ENCODE data around the gene IRX2. TPM values are rescaled to one million over a fixed set of nuclear protein-coding genes. Genes with fewer than 3 reads are reported as not detected.

IRX2 gene
- polyA plus RNA-seq, 2 donors, result 2.1 to 3.0 TPM

DNA sequence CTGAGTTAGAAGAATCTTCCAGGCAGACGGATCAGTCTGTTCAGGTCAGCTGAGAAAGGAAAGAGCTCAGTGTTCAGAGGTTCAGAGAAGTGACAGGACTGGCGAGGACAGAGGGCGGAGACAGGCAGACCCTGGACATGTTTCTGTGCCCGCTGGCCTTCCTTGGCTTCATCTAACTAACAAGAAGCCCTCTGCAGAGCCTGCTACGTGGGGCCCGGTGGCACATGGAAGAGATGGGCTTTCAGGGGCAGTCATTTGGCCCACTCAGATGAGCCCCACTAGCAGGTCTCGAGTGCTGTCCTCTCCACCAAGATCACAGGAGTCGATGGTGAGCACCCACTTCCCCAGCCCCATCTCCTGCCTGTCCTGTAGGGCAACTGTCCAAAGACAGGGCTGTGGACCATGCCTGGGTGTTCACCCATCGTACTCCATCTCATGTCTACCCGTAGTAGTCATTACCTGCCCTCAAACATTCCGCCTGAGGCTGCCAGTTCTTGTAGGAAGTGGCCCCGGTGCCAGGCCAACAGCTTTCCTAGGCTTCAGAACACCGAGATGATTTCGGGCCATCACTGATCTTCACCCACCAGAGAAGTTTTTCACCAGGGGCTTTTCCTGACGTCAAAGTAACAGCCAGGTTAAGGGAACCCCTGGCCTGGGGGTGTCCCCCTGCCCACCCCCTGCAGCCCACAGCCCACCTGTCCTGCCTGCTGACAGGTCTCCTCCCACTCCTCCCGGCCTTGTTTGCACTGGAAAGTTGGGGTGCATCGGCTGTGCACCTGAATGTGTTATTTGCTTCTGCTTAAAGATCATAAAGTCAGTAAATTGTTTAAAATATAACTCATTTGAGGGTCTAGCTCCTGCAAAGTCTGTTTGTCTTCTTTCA is 14.0 kb downstream of the IRX2 start:
- H3K4me1 ChIP-seq (ENCODE audit: control insufficient read depth in 2 of 2, insufficient read depth in 2 of 2, low read length in 1 of 2), result peaks cover 0 to 6% of the 10 kb centered on the region in 2 donors
- peaks cover 0 to 3% of the 10 kb centered on the region in 2 donors for H3K9me3 ChIP-seq (ENCODE audit: control insufficient read depth in 2 of 2, insufficient read depth in 1 of 2, low read depth in 1 of 2, low read length in 1 of 2)
- peaks cover 0 to 4% of the 10 kb centered on the region in 2 donors for H3K27me3 ChIP-seq (ENCODE audit: control insufficient read depth in 1 of 2, insufficient read depth in 2 of 2, low read length in 2 of 2)
- H3K4me3 ChIP-seq (ENCODE audit: low read depth in 1 of 2, low read length in 2 of 2), result no peak overlapping the region
- H3K36me3 ChIP-seq (ENCODE audit: control insufficient read depth in 2 of 2, insufficient read depth in 2 of 2, low read length in 1 of 2), result no peaks in the 10 kb centered on the region
- H3K27ac ChIP-seq (ENCODE audit: low read depth in 2 of 2, low read length in 1 of 2), result no peak overlapping the region
- WGBS, 2 donors, result 72 to 79% methylated on average over 17 of the region's 17 CpGs

DNA sequence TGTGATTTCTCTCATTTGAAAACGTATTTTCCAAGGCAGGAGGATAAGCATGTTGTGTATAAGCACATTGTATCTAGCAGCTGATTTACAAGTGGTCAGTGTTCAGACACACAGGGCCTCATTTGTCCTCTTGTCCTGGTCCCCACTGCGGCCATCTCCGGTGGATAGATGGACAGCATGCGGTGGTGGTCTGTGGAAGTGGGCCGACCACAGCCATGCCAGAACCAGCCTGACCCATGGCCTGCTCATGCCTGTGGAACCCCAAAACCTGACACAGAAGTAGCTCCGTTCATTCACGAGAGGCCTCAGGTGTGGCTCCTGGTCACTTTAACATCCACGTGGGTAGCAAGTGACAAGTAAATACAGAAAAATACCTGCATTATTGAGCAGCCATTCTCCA is 14.6 kb downstream of the IRX2 start:
- H3K36me3 ChIP-seq (ENCODE audit: control insufficient read depth in 2 of 2, insufficient read depth in 2 of 2, low read length in 1 of 2), result no peaks in the 10 kb centered on the region
- no peak overlapping the region for H3K4me3 ChIP-seq (ENCODE audit: low read depth in 1 of 2, low read length in 2 of 2)
- 86 to 92% methylated on average over 8 of the region's 8 CpGs for WGBS, 2 donors
- peaks cover 0 to 4% of the 10 kb centered on the region in 2 donors for H3K27me3 ChIP-seq (ENCODE audit: control insufficient read depth in 1 of 2, insufficient read depth in 2 of 2, low read length in 2 of 2)
- no peak overlapping the region for H3K27ac ChIP-seq (ENCODE audit: low read depth in 2 of 2, low read length in 1 of 2)
- peaks cover 0 to 6% of the 10 kb centered on the region in 2 donors for H3K4me1 ChIP-seq (ENCODE audit: control insufficient read depth in 2 of 2, insufficient read depth in 2 of 2, low read length in 1 of 2)
- peaks cover 0 to 3% of the 10 kb centered on the region in 2 donors for H3K9me3 ChIP-seq (ENCODE audit: control insufficient read depth in 2 of 2, insufficient read depth in 1 of 2, low read depth in 1 of 2, low read length in 1 of 2)

DNA sequence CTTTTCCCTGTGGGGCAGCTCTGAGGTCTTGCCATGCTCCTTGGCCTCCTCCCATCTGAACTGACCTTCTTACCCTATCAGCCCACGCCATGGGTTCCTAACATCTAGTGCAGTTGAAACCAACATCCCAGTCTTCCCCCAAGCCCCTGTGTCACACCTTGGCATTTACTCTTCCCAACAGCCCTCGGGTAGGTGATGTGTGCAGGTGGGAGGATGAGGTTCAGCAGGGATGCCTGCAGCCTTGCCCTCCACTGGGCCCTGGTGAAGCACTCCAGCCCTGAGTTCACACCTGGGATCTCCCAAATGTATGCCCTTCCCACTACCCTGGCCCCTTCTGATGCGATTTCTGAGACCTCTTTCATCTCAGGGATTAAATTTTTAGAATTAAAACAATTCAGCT is 15.5 kb downstream of the IRX2 start:
- Histone ChIP-seq H3K4me3 (ENCODE audit: low read depth in 1 of 2, low read length in 2 of 2) (no peak overlapping the region), H3K36me3 (ENCODE audit: control insufficient read depth in 2 of 2, insufficient read depth in 2 of 2, low read length in 1 of 2) (no peaks in the 10 kb centered on the region), H3K4me1 (ENCODE audit: control insufficient read depth in 2 of 2, insufficient read depth in 2 of 2, low read length in 1 of 2) (peaks cover 0 to 6% of the 10 kb centered on the region in 2 donors), H3K27ac (ENCODE audit: low read depth in 2 of 2, low read length in 1 of 2) (no peak overlapping the region), H3K27me3 (ENCODE audit: control insufficient read depth in 1 of 2, insufficient read depth in 2 of 2, low read length in 2 of 2) (peaks cover 0 to 4% of the 10 kb centered on the region in 2 donors), H3K9me3 (ENCODE audit: control insufficient read depth in 2 of 2, insufficient read depth in 1 of 2, low read depth in 1 of 2, low read length in 1 of 2) (peaks cover 0 to 3% of the 10 kb centered on the region in 2 donors)
- 75% methylated on average over 3 of the region's 3 CpGs for WGBS, 2 donors

DNA sequence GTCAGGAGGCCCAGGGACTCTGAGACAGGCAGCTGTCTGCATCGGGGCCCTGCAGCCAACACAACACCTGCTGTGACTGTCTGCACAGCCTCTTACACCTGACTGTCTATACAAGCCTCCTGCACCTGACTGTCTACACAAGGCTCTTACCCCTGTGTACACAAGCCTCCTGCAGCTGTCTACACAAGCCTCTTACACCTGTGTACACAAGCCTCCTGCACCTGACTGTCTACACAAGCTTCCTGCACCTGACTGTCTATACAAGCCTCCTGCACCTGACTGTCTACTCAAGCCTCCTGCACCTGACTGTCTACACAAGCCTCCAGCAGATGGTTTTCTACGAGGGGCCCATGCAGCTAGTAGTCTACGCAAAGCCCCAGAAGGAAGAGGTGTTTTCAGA is 18.6 kb downstream of the IRX2 start:
- no peaks in the 10 kb centered on the region for H3K4me1 ChIP-seq (ENCODE audit: control insufficient read depth in 2 of 2, insufficient read depth in 2 of 2, low read length in 1 of 2)
- no peaks in the 10 kb centered on the region for H3K36me3 ChIP-seq (ENCODE audit: control insufficient read depth in 2 of 2, insufficient read depth in 2 of 2, low read length in 1 of 2)
- WGBS, 2 donors, result 46 to 57% methylated on average over 3 of the region's 3 CpGs
- H3K27ac ChIP-seq (ENCODE audit: low read depth in 2 of 2, low read length in 1 of 2), result no peak overlapping the region
- H3K27me3 ChIP-seq (ENCODE audit: control insufficient read depth in 1 of 2, insufficient read depth in 2 of 2, low read length in 2 of 2), result no peaks in the 10 kb centered on the region
- H3K9me3 ChIP-seq (ENCODE audit: control insufficient read depth in 2 of 2, insufficient read depth in 1 of 2, low read depth in 1 of 2, low read length in 1 of 2), result peaks cover 0 to 3% of the 10 kb centered on the region in 2 donors
- H3K4me3 ChIP-seq (ENCODE audit: low read depth in 1 of 2, low read length in 2 of 2), result no peak overlapping the region

DNA sequence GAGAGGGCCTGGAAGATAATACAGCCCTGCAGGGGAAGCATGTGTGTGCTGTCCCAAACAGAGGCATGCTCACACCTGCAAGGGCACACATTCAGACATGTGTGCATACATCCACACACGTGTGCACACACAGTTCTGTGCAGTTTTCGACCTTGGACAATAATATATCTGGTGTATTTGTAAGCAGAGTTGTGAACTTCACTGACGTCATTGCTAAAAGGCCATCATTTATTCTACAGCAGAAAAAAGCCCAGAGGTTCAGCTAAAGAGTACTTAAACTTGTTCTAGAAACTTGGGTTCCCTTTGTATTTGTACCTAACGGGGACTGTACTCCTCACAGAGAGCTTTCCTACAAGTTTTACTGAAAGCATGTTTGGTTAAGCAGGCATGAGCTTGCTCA is 19.5 kb downstream of the IRX2 start:
- Histone ChIP-seq H3K4me3 (ENCODE audit: low read depth in 1 of 2, low read length in 2 of 2) (no peak overlapping the region), H3K9me3 (ENCODE audit: control insufficient read depth in 2 of 2, insufficient read depth in 1 of 2, low read depth in 1 of 2, low read length in 1 of 2) (peaks cover 0 to 3% of the 10 kb centered on the region in 2 donors), H3K27ac (ENCODE audit: low read depth in 2 of 2, low read length in 1 of 2) (no peak overlapping the region), H3K4me1 (ENCODE audit: control insufficient read depth in 2 of 2, insufficient read depth in 2 of 2, low read length in 1 of 2) (no peaks in the 10 kb centered on the region), H3K36me3 (ENCODE audit: control insufficient read depth in 2 of 2, insufficient read depth in 2 of 2, low read length in 1 of 2) (no peaks in the 10 kb centered on the region), H3K27me3 (ENCODE audit: control insufficient read depth in 1 of 2, insufficient read depth in 2 of 2, low read length in 2 of 2) (no peaks in the 10 kb centered on the region)
- WGBS, 2 donors, result 70 to 74% methylated on average over 4 of the region's 4 CpGs

DNA sequence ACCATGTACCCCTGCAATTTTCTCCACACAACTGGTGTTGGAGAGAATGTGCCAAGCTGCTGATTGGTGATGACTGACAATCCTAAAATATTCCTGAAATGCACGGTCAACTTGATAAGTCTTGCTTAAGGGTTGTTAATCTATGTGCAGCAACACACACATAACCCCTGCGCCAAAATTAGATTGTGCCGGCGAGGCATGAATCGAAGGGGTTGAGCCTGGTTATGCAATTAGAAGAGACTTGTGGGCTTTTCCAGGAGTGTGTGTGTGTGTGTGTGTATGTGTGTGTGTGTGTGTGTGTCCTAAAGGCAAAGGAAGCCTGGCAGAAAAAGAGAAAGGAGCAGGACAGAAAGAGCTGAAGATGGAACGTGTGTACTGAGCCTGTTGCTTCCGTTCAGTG is 22.3 kb downstream of the IRX2 start:
- WGBS, 2 donors, result 68 to 72% methylated on average over 7 of the region's 7 CpGs
- no peak overlapping the region for H3K27ac ChIP-seq (ENCODE audit: low read depth in 2 of 2, low read length in 1 of 2)
- no peaks in the 10 kb centered on the region for H3K36me3 ChIP-seq (ENCODE audit: control insufficient read depth in 2 of 2, insufficient read depth in 2 of 2, low read length in 1 of 2)
- no peaks in the 10 kb centered on the region for H3K27me3 ChIP-seq (ENCODE audit: control insufficient read depth in 1 of 2, insufficient read depth in 2 of 2, low read length in 2 of 2)
- H3K4me1 ChIP-seq (ENCODE audit: control insufficient read depth in 2 of 2, insufficient read depth in 2 of 2, low read length in 1 of 2), result no peaks in the 10 kb centered on the region
- no peak overlapping the region for H3K4me3 ChIP-seq (ENCODE audit: low read depth in 1 of 2, low read length in 2 of 2)
- no peaks in the 10 kb centered on the region for H3K9me3 ChIP-seq (ENCODE audit: control insufficient read depth in 2 of 2, insufficient read depth in 1 of 2, low read depth in 1 of 2, low read length in 1 of 2)

DNA sequence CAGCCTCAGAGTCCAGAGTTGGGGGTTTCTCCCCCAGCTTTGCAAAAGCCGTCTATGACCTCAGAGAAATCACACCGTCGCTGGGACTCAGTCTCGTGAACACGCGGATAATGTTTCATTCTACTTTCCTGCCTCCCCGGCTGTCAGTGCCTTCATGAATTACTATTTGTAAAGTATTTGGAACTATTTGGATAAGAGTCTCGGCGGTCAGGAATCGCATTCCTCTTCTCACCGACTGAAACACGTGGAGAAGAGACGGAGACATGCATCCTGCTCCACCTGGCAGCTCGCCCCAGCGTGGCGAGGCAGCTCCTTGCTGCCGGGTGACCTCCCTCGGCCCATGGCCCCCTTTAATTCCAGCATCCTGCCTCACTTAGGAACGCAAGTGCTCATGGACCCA is 23.9 kb downstream of the IRX2 start:
- Histone ChIP-seq H3K27me3 (ENCODE audit: control insufficient read depth in 1 of 2, insufficient read depth in 2 of 2, low read length in 2 of 2) (no peaks in the 10 kb centered on the region), H3K9me3 (ENCODE audit: control insufficient read depth in 2 of 2, insufficient read depth in 1 of 2, low read depth in 1 of 2, low read length in 1 of 2) (no peaks in the 10 kb centered on the region), H3K36me3 (ENCODE audit: control insufficient read depth in 2 of 2, insufficient read depth in 2 of 2, low read length in 1 of 2) (no peaks in the 10 kb centered on the region), H3K27ac (ENCODE audit: low read depth in 2 of 2, low read length in 1 of 2) (no peak overlapping the region), H3K4me1 (ENCODE audit: control insufficient read depth in 2 of 2, insufficient read depth in 2 of 2, low read length in 1 of 2) (no peaks in the 10 kb centered on the region), H3K4me3 (ENCODE audit: low read depth in 1 of 2, low read length in 2 of 2) (no peak overlapping the region)
- WGBS, 2 donors, result 44 to 47% methylated on average over 19 of the region's 19 CpGs

DNA sequence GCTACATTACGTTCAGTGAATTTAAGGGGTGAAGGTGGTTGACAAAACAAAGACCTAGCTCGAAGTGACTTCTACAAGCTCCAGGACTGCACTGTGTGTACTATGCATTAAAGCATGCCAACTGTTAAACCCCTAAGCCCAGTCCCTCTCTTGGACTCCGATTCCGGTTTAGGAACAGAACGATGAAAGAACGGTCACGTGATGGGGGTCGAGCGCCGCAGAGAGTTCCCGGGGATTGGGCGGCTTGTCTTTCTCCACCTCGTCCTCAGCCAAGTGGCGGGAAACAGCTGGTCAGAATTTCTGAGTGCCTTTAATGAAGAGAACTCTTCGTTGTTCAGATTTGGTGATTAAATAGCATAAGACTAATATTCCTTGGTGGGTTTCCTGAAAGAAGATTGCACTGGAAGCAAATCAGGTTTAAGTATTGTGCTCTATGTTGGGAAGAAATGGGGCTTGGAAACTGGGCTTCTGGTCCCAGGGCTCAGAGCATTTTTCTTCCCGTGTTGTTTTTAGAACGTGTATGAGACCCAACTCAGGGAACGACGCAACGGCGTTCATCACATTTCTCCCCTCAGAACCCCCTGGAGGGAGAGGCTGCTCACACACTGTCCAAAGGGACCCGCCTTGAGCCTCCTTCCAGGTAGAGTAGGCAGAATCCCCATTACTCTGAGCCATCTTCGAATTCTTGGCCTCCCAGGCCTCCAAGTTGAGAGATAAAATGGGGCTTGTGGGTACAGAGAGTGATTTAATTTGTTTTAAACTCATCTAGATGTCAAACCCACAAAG is 25.3 kb downstream of the IRX2 start:
- Histone ChIP-seq H3K36me3 (ENCODE audit: control insufficient read depth in 2 of 2, insufficient read depth in 2 of 2, low read length in 1 of 2) (no peaks in the 10 kb centered on the region), H3K4me3 (ENCODE audit: low read depth in 1 of 2, low read length in 2 of 2) (no peak overlapping the region), H3K9me3 (ENCODE audit: control insufficient read depth in 2 of 2, insufficient read depth in 1 of 2, low read depth in 1 of 2, low read length in 1 of 2) (no peaks in the 10 kb centered on the region), H3K4me1 (ENCODE audit: control insufficient read depth in 2 of 2, insufficient read depth in 2 of 2, low read length in 1 of 2) (no peaks in the 10 kb centered on the region), H3K27ac (ENCODE audit: low read depth in 2 of 2, low read length in 1 of 2) (no peak overlapping the region), H3K27me3 (ENCODE audit: control insufficient read depth in 1 of 2, insufficient read depth in 2 of 2, low read length in 2 of 2) (no peaks in the 10 kb centered on the region)
- WGBS, 2 donors, result 88 to 90% methylated on average over 23 of the region's 23 CpGs

DNA sequence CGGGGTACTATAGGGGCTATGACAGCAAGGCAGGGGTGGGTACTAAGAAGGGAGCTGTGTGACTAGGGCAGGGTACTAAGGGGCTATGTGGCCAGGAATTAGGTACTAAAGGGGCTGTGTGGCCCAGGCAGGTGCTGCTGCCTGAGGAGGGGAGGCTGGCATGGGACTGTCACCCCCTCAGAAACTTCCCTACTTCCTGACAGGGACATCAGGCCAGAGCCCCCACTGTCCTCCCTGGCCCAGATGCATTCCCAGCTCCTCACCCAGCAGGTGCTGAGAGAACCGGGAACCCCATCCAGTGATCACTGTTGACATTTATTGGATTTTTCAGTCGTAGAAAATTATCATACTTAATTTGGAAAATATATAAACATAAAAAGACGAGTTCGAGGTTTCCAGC is 26.6 kb downstream of the IRX2 start:
- Histone ChIP-seq H3K9me3 (ENCODE audit: control insufficient read depth in 2 of 2, insufficient read depth in 1 of 2, low read depth in 1 of 2, low read length in 1 of 2) (no peaks in the 10 kb centered on the region), H3K4me3 (ENCODE audit: low read depth in 1 of 2, low read length in 2 of 2) (no peak overlapping the region), H3K4me1 (ENCODE audit: control insufficient read depth in 2 of 2, insufficient read depth in 2 of 2, low read length in 1 of 2) (no peaks in the 10 kb centered on the region), H3K27me3 (ENCODE audit: control insufficient read depth in 1 of 2, insufficient read depth in 2 of 2, low read length in 2 of 2) (no peaks in the 10 kb centered on the region), H3K27ac (ENCODE audit: low read depth in 2 of 2, low read length in 1 of 2) (no peak overlapping the region), H3K36me3 (ENCODE audit: control insufficient read depth in 2 of 2, insufficient read depth in 2 of 2, low read length in 1 of 2) (no peaks in the 10 kb centered on the region)
- 82% methylated on average over 5 of the region's 5 CpGs for WGBS, 2 donors
